Large intestine (tissue), 3 donors: ENCODE results near the gene CORIN. TPM values are rescaled to one million over a fixed set of nuclear protein-coding genes. Genes with fewer than 3 reads are reported as not detected.

Source experiments
- DNase-seq, 2 donors: peaks; one replicate each; pipeline versions ENCODE4 v3.0.0 to v3.0.0-alpha.2; 2013
- H3K27ac ChIP-seq: one replicate; pipeline ENCODE4 v1.5.1; 2013; ENCODE audit warnings: low read length
- H3K27me3 ChIP-seq: 2 replicates; pipeline ENCODE4 v1.6.1; 2013; ENCODE audit warnings: low read length; ENCODE audit not compliant: control insufficient read depth, insufficient read depth
- H3K36me3 ChIP-seq: 2 replicates; pipeline ENCODE4 v1.6.1; 2013; ENCODE audit warnings: low read length; ENCODE audit not compliant: control insufficient read depth, insufficient read depth
- H3K4me1 ChIP-seq: one replicate; pipeline ENCODE4 v1.6.1; 2013; ENCODE audit warnings: low read length; ENCODE audit not compliant: control insufficient read depth, insufficient read depth
- H3K4me3 ChIP-seq: one replicate; pipeline ENCODE4 v1.5.1; 2013; ENCODE audit warnings: low read length
- H3K9me3 ChIP-seq: one replicate; pipeline ENCODE4 v1.6.1; 2013; ENCODE audit warnings: mild to moderate bottlenecking, low read depth, low read length, moderate library complexity; ENCODE audit not compliant: control insufficient read depth
- WGBS: methylation state at CpG from one replicate; pipeline ENCODE4 v1.1.5; 2013; ENCODE audit warnings: low lambda C conversion rate; ENCODE audit not compliant: insufficient coverage; 5-methylcytosine and 5-hydroxymethylcytosine counted together
- polyA plus RNA-seq: library from polyadenylated mRNA; unstranded; fragments of 120-200 nt; gene quantifications from one replicate; pipeline ENCODE4 v1.2.1, GENCODE V29; 2013

Gene CORIN
- polyA plus RNA-seq, 1 donor: 0.42 TPM

- DNase-seq: no peak
- 43% methylated on average over 1 of the region's 3 CpGs for WGBS
Observed at GRCh38 chr4:47731182-47731581, 106.7 kb downstream of the CORIN start.

DNA sequence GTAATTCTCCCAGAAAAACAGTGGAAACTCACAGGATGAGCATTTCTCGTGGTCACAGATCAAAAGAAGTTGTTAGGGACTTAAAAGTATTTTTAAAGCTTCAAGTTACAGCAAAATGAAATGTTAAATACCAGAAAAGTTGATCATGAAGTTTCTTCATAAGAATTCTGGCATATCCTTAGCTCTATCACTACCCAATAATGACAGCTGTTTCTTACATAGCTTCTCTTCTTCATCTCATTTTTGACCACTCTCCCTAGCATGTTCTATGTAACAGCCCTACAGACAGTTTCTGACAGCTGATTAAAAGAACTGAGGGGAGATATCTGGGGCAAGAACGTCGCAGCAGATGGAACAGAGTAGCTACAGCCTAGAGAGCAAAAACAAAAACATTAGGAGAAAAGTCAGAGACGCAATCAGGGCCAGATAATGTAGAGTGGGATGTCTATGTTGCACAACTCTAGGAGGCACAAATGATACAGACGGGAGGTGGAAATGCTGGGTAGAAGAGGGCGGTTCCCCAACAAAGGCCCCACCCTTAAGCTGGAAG, 108.7 kb downstream of the CORIN start:
- Histone ChIP-seq H3K4me1 (no peaks in the 10 kb centered on the region), H3K9me3 (no peaks in the 10 kb centered on the region), H3K27ac (no peak overlapping the region), H3K27me3 (no peaks in the 10 kb centered on the region), H3K36me3 (no peaks in the 10 kb centered on the region), H3K4me3 (no peak overlapping the region)
- 93% methylated on average over 2 of the region's 6 CpGs for WGBS
- DNase-seq: no peak

More at GRCh38 chr4:47731182-47731581, 106.7 kb downstream of the CORIN start:
- H3K4me3 ChIP-seq: no peak overlapping the region
- no peaks in the 10 kb centered on the region for H3K36me3 ChIP-seq
- no peaks in the 10 kb centered on the region for H3K9me3 ChIP-seq
- H3K4me1 ChIP-seq: no peaks in the 10 kb centered on the region
- no peaks in the 10 kb centered on the region for H3K27me3 ChIP-seq
- no peak overlapping the region for H3K27ac ChIP-seq

GRCh38 chr4:47721892-47722575, 115.8 kb downstream of the CORIN start:
- H3K36me3 ChIP-seq: no peaks in the 10 kb centered on the region
- no peaks in the 10 kb centered on the region for H3K9me3 ChIP-seq
- no peak overlapping the region for H3K27ac ChIP-seq
- H3K4me1 ChIP-seq: no peaks in the 10 kb centered on the region
- no peak for DNase-seq
- H3K4me3 ChIP-seq: no peak overlapping the region
- WGBS: 100% methylated on average over 1 of the region's 5 CpGs
- H3K27me3 ChIP-seq: peaks cover 3% of the 10 kb centered on the region

DNA sequence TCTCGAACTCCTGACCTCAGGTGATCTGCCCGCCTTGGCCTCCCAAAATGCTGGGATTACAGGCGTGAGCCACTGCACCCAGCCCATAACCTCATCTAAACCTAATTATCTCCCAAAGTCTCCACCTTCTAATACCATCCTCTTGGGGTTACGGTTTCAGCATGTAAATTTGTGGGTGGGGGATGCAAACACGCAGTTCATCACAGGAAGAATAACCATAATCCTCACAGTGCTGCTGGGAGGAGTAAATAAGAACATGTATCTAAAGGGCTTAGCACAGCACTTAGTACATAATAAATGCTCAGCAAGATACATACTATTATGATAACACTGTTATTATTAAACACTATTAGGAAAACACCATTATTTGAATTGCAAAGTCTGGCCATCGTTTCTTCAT, 116.4 kb downstream of the CORIN start:
- 67% methylated on average over 1 of the region's 6 CpGs for WGBS
- peaks cover 3% of the 10 kb centered on the region for H3K27me3 ChIP-seq
- no peak overlapping the region for H3K27ac ChIP-seq
- H3K9me3 ChIP-seq: no peaks in the 10 kb centered on the region
- no peak for DNase-seq
- no peaks in the 10 kb centered on the region for H3K36me3 ChIP-seq
- no peak overlapping the region for H3K4me3 ChIP-seq
- H3K4me1 ChIP-seq: no peaks in the 10 kb centered on the region

DNA sequence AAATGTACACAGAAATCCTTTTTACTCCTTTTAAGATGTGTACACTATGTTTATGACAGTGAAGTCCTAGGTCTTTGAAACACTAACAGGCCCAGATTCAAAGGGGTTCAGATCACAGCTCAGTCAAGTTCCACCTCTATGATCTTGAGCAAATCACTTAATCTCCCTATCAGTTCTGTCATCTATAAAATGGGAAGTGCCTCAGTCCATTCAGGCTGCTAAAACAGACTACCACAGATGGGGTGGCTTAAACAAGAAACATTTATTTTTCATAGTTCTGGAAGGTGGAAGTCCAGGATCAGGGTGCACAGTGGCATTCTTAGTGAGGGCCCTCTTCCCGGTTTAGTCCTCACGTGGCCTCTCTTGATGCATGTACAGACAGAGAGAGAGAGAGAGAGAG, 117.1 kb downstream of the CORIN start:
- no CpG with 5 or more reads among the region's 2 CpGs for WGBS
- H3K36me3 ChIP-seq: no peaks in the 10 kb centered on the region
- no peaks in the 10 kb centered on the region for H3K4me1 ChIP-seq
- DNase-seq: no peak
- no peaks in the 10 kb centered on the region for H3K9me3 ChIP-seq
- H3K27ac ChIP-seq: no peak overlapping the region
- peaks cover 3% of the 10 kb centered on the region for H3K27me3 ChIP-seq
- no peak overlapping the region for H3K4me3 ChIP-seq

DNA sequence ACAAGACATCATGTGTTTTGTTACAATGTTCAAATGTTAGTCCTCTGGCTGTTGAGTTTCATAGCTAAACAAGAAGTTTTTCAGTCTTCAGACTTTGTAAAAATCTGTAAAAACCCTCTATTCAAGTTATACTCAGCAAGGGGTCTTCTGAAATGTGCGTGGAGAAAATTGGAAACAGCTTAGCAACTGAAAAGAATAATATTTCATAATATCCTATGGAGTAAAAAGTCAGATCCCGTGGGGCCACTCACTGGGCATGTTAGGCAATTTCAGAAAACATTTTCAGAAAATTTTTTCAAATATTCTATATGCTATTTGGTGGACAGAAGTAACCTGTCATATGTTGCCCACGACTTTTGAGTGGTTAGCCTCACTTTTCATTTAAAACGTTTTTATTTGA, 118.3 kb downstream of the CORIN start:
- no peak for DNase-seq
- Histone ChIP-seq H3K4me1 (no peaks in the 10 kb centered on the region), H3K4me3 (no peak overlapping the region), H3K9me3 (no peaks in the 10 kb centered on the region), H3K27me3 (peaks cover 3% of the 10 kb centered on the region), H3K27ac (no peak overlapping the region), H3K36me3 (no peaks in the 10 kb centered on the region)
- WGBS: 80% methylated on average over 1 of the region's 4 CpGs

GRCh38 chr4:47718696-47719095, 119.2 kb downstream of the CORIN start:
- 100% methylated on average over 1 of the region's 2 CpGs for WGBS
- Histone ChIP-seq H3K36me3 (no peaks in the 10 kb centered on the region), H3K27me3 (peaks cover 3% of the 10 kb centered on the region), H3K4me1 (no peaks in the 10 kb centered on the region), H3K4me3 (no peak overlapping the region), H3K9me3 (no peaks in the 10 kb centered on the region), H3K27ac (no peak overlapping the region)
- no peak for DNase-seq

DNA sequence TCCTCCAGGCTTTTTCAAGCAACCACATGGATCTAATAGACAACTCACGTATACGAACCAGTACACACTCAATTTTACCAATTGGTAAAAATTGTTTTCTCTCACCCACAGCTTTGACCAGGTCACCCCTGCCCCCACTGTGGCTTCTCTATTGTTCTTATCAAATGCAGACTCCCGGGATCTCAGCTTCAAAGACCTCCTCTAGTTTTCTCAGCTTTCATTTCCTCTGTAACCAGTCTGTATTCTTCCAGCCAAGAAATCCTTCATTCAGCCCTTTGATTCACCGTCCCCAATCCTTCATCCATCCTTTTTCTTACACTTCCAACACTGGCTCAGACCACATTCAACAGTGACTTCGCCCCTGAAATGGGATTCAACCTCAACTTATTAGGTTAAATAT, 120.7 kb downstream of the CORIN start:
- H3K9me3 ChIP-seq: no peaks in the 10 kb centered on the region
- no peaks in the 10 kb centered on the region for H3K36me3 ChIP-seq
- H3K4me1 ChIP-seq: no peaks in the 10 kb centered on the region
- no peak for DNase-seq
- no peak overlapping the region for H3K27ac ChIP-seq
- no peak overlapping the region for H3K4me3 ChIP-seq
- peaks cover 3% of the 10 kb centered on the region for H3K27me3 ChIP-seq
- whole genome bisulfite sequencing: 38% methylated on average over 3 of the region's 5 CpGs

GRCh38 chr4:47715716-47716416, 122.0 kb downstream of the CORIN start:
- no peak overlapping the region for H3K27ac ChIP-seq
- H3K9me3 ChIP-seq: no peaks in the 10 kb centered on the region
- H3K4me3 ChIP-seq: no peak overlapping the region
- 92% methylated on average over 2 of the region's 3 CpGs for WGBS
- DNase-seq: no peak
- no peaks in the 10 kb centered on the region for H3K36me3 ChIP-seq
- no peaks in the 10 kb centered on the region for H3K4me1 ChIP-seq
- peaks cover 3% of the 10 kb centered on the region for H3K27me3 ChIP-seq

DNA sequence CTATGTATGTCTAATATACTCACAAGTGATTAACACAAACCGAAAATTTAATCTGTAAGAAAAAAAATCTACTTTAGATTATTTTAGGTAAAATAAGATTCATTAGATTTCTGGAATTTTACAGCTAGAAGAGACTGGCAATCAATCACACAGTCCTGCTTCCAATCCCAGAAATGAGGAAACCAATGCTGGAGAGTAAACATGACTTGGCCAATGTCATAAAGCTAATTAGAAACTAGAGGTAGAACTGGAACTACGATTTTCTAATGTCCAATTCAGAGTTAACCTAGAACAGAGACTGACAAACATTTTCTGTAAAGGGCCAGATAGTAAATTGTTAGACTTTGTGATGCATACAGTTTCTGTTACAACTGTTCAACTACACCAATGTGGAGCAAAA, 123.6 kb downstream of the CORIN start:
- 50% methylated on average over 1 of the region's 2 CpGs for WGBS
- Histone ChIP-seq H3K4me1 (no peaks in the 10 kb centered on the region), H3K4me3 (no peak overlapping the region), H3K27me3 (peaks cover 3% of the 10 kb centered on the region), H3K9me3 (no peaks in the 10 kb centered on the region), H3K36me3 (no peaks in the 10 kb centered on the region), H3K27ac (no peak overlapping the region)
- DNase-seq: no peak
